Peyer's patch (tissue), 4 donors: Measurements from ENCODE around the gene CHKB. TPM values are rescaled to one million over a fixed set of nuclear protein-coding genes. Genes with fewer than 3 reads are reported as not detected.

Experiments
- DNase-seq, 3 donors: peaks; one replicate each; pipeline ENCODE4 v3.0.0-alpha.2; 2017 to 2019
- H3K27ac ChIP-seq, 4 donors: fragments of 200-600 bp; sonication (generic); one replicate each; pipeline ENCODE4 v1.5.1; 2016 to 2019
- H3K27me3 ChIP-seq, 2 donors: fragments of 200-600 bp; sonication (generic); one replicate each; pipeline ENCODE4 v1.5.1; 2019
- H3K36me3 ChIP-seq, 3 donors: fragments of 200-600 bp; sonication (generic); one replicate each; pipeline ENCODE4 v1.5.1; 2016 to 2019
- H3K4me1 ChIP-seq, 4 donors: fragments of 200-600 bp; sonication (generic); one replicate each; pipeline ENCODE4 v1.5.1; 2016 to 2019
- H3K4me3 ChIP-seq, 4 donors: fragments of 200-600 bp; sonication (generic); 1 replicate in 3 of 4; 2 replicates in 1 of 4; pipeline ENCODE4 v1.5.1; 2016 to 2019; ENCODE audit warnings: mild to moderate bottlenecking in 1 of 4
- H3K9me3 ChIP-seq, 4 donors: fragments of 200-600 bp; sonication (generic); one replicate each; pipeline ENCODE4 v1.5.1; 2016 to 2019; ENCODE audit warnings: mild to moderate bottlenecking in 1 of 4
- POLR2A ChIP-seq, 2 donors: fragments of 450-650 bp; IDR thresholded peaks; one replicate each; pipeline ENCODE4 v1.5.1; 2017; ENCODE audit warnings: antibody characterized with exemption in 2 of 2, mild to moderate bottlenecking in 2 of 2, moderate library complexity in 2 of 2
- total RNA-seq, 4 donors: library from RNA; depleted of rRNA; stranded (reverse); fragments of >200 nt; gene quantifications; one replicate each; pipeline ENCODE4 v1.1.0, GENCODE V29; 2016
- TF ChIP-seq, protein P1 (sequence below), 6 experiments: fragments of 450-650 bp in 4 of 6; fragments of 200-600 bp in 2 of 6; sonication (generic) in 1 of 6; IDR thresholded peaks; one replicate each; pipeline ENCODE4 v1.5.1; 2017 to 2019; ENCODE audit warnings: antibody characterized with exemption in 6 of 6, mild to moderate bottlenecking in 3 of 6, moderate library complexity in 1 of 6

The CHKB gene
- total RNA-seq, 4 donors from 2014 or later, result 111 to 278 (median 156) TPM

DNA sequence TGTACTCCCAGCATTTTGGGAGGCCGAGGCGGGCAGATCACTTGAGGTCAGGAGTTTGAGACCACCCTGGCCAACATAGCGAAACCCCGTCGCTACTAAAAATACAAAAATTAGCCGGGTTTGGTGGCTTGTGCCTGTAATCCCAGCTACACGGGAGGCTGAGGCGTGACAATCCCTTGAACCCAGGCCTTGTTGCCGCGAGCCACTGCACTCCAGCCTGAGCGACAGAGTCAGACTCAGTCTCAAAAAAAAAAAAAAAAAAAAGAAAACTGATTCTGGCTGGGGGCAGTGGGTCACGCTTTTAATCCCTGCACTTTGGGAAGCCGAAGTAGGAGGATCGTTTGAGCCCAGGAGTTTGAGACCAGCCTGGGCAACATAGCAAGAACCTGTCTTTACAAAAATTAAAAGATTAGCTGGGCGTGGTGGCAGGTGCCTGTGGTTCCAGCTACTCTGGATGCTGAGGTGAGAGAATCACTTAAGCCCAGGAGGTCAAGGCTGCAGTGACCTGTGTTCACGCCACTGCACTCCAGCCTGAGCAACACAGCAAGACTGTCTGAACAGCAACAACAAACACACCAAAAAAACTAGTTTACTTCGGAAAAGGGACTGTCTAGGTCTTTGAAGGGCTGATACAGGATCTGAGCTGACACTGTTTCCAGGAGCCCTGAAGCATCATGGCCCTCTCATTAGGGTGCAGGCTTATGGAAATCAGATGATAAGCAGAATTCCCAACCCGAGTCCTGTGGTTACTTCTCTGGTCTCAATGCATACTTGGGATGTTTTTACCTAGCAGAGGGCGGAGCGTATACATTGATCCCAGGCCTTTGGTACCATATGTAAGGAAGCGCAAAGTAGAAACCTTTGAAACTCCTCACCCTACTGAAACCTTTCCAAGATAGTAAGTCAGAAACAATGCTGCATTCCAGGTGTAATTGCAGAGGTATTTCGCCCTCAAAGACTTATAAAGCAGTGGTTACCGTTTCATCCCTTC lies 1.8 kb upstream of the CHKB start:
- TF ChIP-seq POLR2A (IDR thresholded peaks at IDR 0.05), result no peak
- TF ChIP-seq, protein P1, sequence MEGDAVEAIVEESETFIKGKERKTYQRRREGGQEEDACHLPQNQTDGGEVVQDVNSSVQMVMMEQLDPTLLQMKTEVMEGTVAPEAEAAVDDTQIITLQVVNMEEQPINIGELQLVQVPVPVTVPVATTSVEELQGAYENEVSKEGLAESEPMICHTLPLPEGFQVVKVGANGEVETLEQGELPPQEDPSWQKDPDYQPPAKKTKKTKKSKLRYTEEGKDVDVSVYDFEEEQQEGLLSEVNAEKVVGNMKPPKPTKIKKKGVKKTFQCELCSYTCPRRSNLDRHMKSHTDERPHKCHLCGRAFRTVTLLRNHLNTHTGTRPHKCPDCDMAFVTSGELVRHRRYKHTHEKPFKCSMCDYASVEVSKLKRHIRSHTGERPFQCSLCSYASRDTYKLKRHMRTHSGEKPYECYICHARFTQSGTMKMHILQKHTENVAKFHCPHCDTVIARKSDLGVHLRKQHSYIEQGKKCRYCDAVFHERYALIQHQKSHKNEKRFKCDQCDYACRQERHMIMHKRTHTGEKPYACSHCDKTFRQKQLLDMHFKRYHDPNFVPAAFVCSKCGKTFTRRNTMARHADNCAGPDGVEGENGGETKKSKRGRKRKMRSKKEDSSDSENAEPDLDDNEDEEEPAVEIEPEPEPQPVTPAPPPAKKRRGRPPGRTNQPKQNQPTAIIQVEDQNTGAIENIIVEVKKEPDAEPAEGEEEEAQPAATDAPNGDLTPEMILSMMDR (IDR thresholded peaks at IDR 0.05), result no peak
- H3K36me3 ChIP-seq, result no peaks in the 10 kb centered on the region

GRCh38 chr22:50583294-50583861 lies 729 bp upstream of the CHKB start:
- TF ChIP-seq, protein P1 (IDR thresholded peaks at IDR 0.05), result no peak
- TF ChIP-seq POLR2A (IDR thresholded peaks at IDR 0.05), result no peak
- no peaks in the 10 kb centered on the region for H3K9me3 ChIP-seq
- no peaks in the 10 kb centered on the region for H3K36me3 ChIP-seq
- H3K4me3 ChIP-seq, result peak overlapping the region; percentile 82 to 93 (median 88)
- H3K4me1 ChIP-seq, result peaks cover 0 to 29% (median 3%) of the 10 kb centered on the region in 4 donors
- H3K27ac ChIP-seq, result peak overlapping the region; percentile 98 to 100 (median 99)
- no peak for DNase-seq
- no peaks in the 10 kb centered on the region for H3K27me3 ChIP-seq

More for the DNA sequence above, 1.8 kb upstream of the CHKB start:
- H3K4me1 ChIP-seq, result peaks cover 0 to 19% (median 3%) of the 10 kb centered on the region in 4 donors
- no peak overlapping the region for H3K27ac ChIP-seq
- no peaks in the 10 kb centered on the region for H3K27me3 ChIP-seq
- no peaks in the 10 kb centered on the region for H3K9me3 ChIP-seq
- no peak for DNase-seq
- no peak overlapping the region for H3K4me3 ChIP-seq

DNA sequence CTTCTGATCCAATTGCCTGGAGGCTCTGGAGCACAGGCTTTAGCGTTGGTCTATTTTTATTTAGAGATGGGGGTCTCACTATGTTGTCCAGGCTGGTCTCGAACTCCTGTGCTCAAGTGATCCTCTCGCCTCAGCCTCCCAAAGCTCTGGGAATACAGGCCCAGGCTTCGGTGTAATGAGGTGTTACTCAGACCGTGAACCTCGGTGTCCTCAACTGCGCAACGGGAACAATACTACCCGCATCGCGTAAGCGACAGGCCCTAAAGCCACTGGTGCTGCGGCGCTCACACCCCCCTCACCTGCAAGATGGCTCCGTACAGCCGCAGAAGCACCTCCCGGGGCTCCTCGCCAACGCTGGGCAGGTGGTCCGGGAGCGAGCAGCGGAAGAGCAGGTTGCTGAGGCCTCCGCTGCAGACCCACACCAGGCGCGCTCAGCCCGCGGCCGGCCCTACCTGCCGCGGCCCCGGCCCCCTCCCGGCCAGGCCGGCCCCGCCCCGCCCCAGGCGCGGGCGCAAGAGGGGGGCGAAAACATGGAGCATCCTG lies 628 bp downstream of the CHKB start:
- Histone ChIP-seq H3K36me3 (no peaks in the 10 kb centered on the region), H3K4me1 (peaks cover 0 to 33% (median 3%) of the 10 kb centered on the region in 4 donors), H3K27ac (peak overlapping the region; percentile 98 to 100 (median 99)), H3K9me3 (no peaks in the 10 kb centered on the region), H3K4me3 (peak overlapping the region; percentile 82 to 93 (median 88)), H3K27me3 (no peaks in the 10 kb centered on the region)
- DNase-seq, result peak in 2 of 3 donors; percentile 21 to 68
- TF ChIP-seq, protein P1 (IDR thresholded peaks at IDR 0.05), result no peak
- TF ChIP-seq POLR2A (IDR thresholded peaks at IDR 0.05), result no peak

DNA sequence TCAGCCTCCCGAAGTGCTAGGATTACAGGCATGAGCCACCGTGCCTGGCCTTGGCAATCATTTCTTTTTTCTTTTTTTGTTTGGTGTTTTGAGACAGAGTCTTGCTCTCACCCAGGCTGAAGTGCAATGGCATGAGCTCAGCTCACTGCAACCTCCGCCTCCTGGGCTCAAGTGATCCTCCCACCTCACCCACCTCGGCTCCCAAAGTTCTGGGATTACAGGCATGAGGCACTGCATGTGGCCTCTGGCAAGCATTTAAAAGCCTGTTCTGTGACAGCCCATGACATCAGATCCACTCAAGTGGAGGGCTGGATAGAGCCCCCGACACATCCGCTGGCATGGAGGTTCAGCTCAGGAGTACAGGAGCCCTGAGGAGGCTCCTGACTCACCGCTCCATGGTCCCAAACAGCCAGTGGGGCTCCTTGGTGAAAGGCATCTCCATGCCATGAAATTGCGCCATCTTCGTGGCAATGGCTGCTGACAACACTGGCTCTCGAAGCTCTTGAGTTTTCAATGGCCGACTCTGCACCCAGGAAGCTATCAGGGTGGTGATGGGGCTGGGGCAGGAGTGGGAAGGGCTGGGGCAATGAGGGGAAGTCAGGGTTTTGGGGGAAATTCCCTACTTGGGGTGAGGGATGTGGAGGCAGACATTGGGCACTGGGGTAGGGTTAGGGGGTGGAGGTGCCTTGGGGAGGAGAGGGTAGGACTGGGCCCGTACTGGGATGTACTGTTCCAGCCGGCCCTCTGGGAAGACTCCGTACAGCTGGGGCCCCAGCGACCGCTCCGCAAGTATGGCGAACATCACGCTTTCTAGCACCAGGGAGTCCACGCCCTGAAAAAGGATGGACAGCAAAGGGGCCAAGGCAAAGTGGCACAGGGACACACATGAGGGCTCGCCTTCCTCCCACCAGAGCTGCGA lies 1.4 kb downstream of the CHKB start:
- TF ChIP-seq, protein P1 (IDR thresholded peaks at IDR 0.05), result no peak
- no peak for TF ChIP-seq POLR2A (IDR thresholded peaks at IDR 0.05)
- DNase-seq, result no peak
- H3K27ac ChIP-seq, result peak overlapping the region; percentile 98 to 100 (median 99)
- no peaks in the 10 kb centered on the region for H3K27me3 ChIP-seq
- peaks cover 0 to 33% (median 3%) of the 10 kb centered on the region in 4 donors for H3K4me1 ChIP-seq
- H3K9me3 ChIP-seq, result no peaks in the 10 kb centered on the region
- peak overlapping the region; percentile 82 to 93 (median 88) for H3K4me3 ChIP-seq
- no peaks in the 10 kb centered on the region for H3K36me3 ChIP-seq

- H3K4me3 ChIP-seq, result no peak overlapping the region
- H3K27ac ChIP-seq, result no peak overlapping the region
- no peaks in the 10 kb centered on the region for H3K27me3 ChIP-seq
- no peaks in the 10 kb centered on the region for H3K9me3 ChIP-seq
- peaks cover 0 to 33% (median 3%) of the 10 kb centered on the region in 4 donors for H3K4me1 ChIP-seq
- no peaks in the 10 kb centered on the region for H3K36me3 ChIP-seq
- no peak for DNase-seq
- TF ChIP-seq POLR2A (IDR thresholded peaks at IDR 0.05), result no peak
- TF ChIP-seq, protein P1 (IDR thresholded peaks at IDR 0.05), result no peak
These were observed 2.9 kb downstream of the CHKB start for GRCh38 chr22:50579752-50580151.
